IMR-90 (cell line): ENCODE data around the gene HUNK. TPM values are rescaled to one million over a fixed set of nuclear protein-coding genes. Genes with fewer than 3 reads are reported as not detected.

Experiments used
- ATAC-seq: fragments of 200-7000 bp; cut with Tn5 transposase; 2 replicates; pipeline ENCODE4 v1.9.1; 2020; ENCODE audit warnings: low read depth, mild to moderate bottlenecking, moderate library complexity
- BruUV-seq: library from RNA; stranded (reverse); fragments of 400-500 nt; replicated peaks from 2 replicates; lab custom pipeline; 2021; lab: Mats Ljungman, UMichigan
- CTCF ChIA-PET: fragments of 300-600 bp; formaldehyde crosslinking; extraction: SDS; loops from one replicate; lab custom pipeline; 2021; ENCODE audit warnings: antibody characterized with exemption; lab: Yijun Ruan, JAX
- POLR2A ChIA-PET: fragments of 300-600 bp; sonication (Branson Sonifier 250); formaldehyde crosslinking; loops from one replicate; lab custom pipeline; 2022; ENCODE audit warnings: antibody characterized with exemption; ENCODE audit not compliant: unreplicated experiment; lab: Charles Lee
- DNase-seq: peaks from one replicate; pipeline ENCODE4 v3.0.0; 2013
- H2AFZ ChIP-seq: replicated peaks from 2 replicates; pipeline ENCODE3; 2013; ENCODE audit warnings: low read length, mild to moderate bottlenecking; ENCODE audit not compliant: poor library complexity
- H2AK5ac ChIP-seq: 2 replicates; pipeline ENCODE4 v1.6.1; 2013; ENCODE audit warnings: low read depth, low read length, inconsistent platforms
- H2AK9ac ChIP-seq: replicated peaks from 2 replicates; pipeline ENCODE3; 2013; ENCODE audit warnings: mild to moderate bottlenecking, low read depth, low read length, moderate library complexity; ENCODE audit not compliant: poor library complexity
- H2BK120ac ChIP-seq: 2 replicates; pipeline ENCODE4 v1.6.1; 2013; ENCODE audit warnings: low read depth, low read length, inconsistent platforms
- H2BK15ac ChIP-seq: 3 replicates; pipeline ENCODE4 v1.6.1; 2013; ENCODE audit warnings: low read depth, low read length, inconsistent platforms
- H2BK20ac ChIP-seq: 2 replicates; pipeline ENCODE4 v1.6.1; 2013; ENCODE audit warnings: low read depth, mild to moderate bottlenecking, inconsistent platforms, low read length, moderate library complexity
- H2BK5ac ChIP-seq: 2 replicates; pipeline ENCODE4 v1.6.1; 2013; ENCODE audit warnings: mild to moderate bottlenecking, low read depth, low read length, inconsistent platforms; ENCODE audit not compliant: poor library complexity, severe bottlenecking
- H3K14ac ChIP-seq: replicated peaks from 2 replicates; pipeline ENCODE4 v1.6.1; 2013; ENCODE audit warnings: low read depth, low read length, inconsistent platforms
- H3K18ac ChIP-seq: 2 replicates; pipeline ENCODE4 v1.6.1; 2013; ENCODE audit warnings: low read depth, low read length, control low read depth
- H3K23ac ChIP-seq: 2 replicates; pipeline ENCODE4 v1.6.1; 2013; ENCODE audit warnings: low read depth, low read length, inconsistent platforms
- H3K27ac ChIP-seq: 2 replicates; pipeline ENCODE4 v1.5.1; 2013; ENCODE audit warnings: mild to moderate bottlenecking, control low read depth, low read length; ENCODE audit not compliant: insufficient read depth
- H3K27me3 ChIP-seq: 2 replicates; pipeline ENCODE4 v1.6.1; 2013; ENCODE audit warnings: low read length; ENCODE audit not compliant: control insufficient read depth, insufficient read depth
- H3K36me3 ChIP-seq: 2 replicates; pipeline ENCODE4 v1.6.1; 2013; ENCODE audit warnings: low read length, mixed read lengths; ENCODE audit not compliant: control insufficient read depth, insufficient read depth
- H3K4ac ChIP-seq: 2 replicates; pipeline ENCODE4 v1.6.1; 2013; ENCODE audit warnings: low read depth, low read length, inconsistent platforms
- H3K4me1 ChIP-seq: 2 replicates; pipeline ENCODE4 v1.6.1; 2013; ENCODE audit warnings: low read length, mixed read lengths; ENCODE audit not compliant: control insufficient read depth, insufficient read depth
- H3K4me2 ChIP-seq: 2 replicates; pipeline ENCODE4 v1.6.1; 2013; ENCODE audit warnings: low read depth, mild to moderate bottlenecking, control low read depth, low read length, moderate library complexity
- H3K4me3 ChIP-seq: 2 replicates; pipeline ENCODE4 v1.5.1; 2013; ENCODE audit warnings: low read depth, mild to moderate bottlenecking, control low read depth, low read length, moderate library complexity; ENCODE audit not compliant: insufficient read depth
- H3K56ac ChIP-seq: 2 replicates; pipeline ENCODE4 v1.6.1; 2013; ENCODE audit warnings: low read length, inconsistent platforms; ENCODE audit not compliant: insufficient read depth; ENCODE audit errors: extremely low read depth
- H3K79me1 ChIP-seq, 2 experiments: 2 replicates each; pipeline ENCODE4 v1.6.1; 2013; ENCODE audit warnings: low read length in 2 of 2, inconsistent platforms in 1 of 2, low read depth in 1 of 2
- H3K9ac ChIP-seq: 2 replicates; pipeline ENCODE4 v1.6.1; 2013; ENCODE audit warnings: low read depth, low read length, control low read depth
- H3K9me1 ChIP-seq: 2 replicates; pipeline ENCODE4 v1.6.1; 2013; ENCODE audit warnings: low read length, inconsistent platforms; ENCODE audit not compliant: insufficient read depth
- H3K9me3 ChIP-seq: 2 replicates; pipeline ENCODE4 v1.6.1; 2013; ENCODE audit warnings: low read length; ENCODE audit not compliant: control insufficient read depth, insufficient read depth
- H4K20me1 ChIP-seq: 2 replicates; pipeline ENCODE4 v1.6.1; 2013; ENCODE audit warnings: low read length, inconsistent platforms; ENCODE audit not compliant: insufficient read depth
- H4K5ac ChIP-seq: 2 replicates; pipeline ENCODE4 v1.6.1; 2013; ENCODE audit warnings: mild to moderate bottlenecking, low read depth, low read length, control low read depth
- H4K8ac ChIP-seq, 2 experiments: 2 replicates each; pipeline ENCODE4 v1.6.1; 2013; ENCODE audit warnings: low read depth in 2 of 2, low read length in 2 of 2, control low read depth in 1 of 2, inconsistent platforms in 1 of 2
- H4K91ac ChIP-seq: 2 replicates; pipeline ENCODE4 v1.6.1; 2013; ENCODE audit warnings: low read depth, low read length, inconsistent platforms; ENCODE audit not compliant: insufficient read depth
- BHLHE40 ChIP-seq: fragments of 150-350 bp; IDR thresholded peaks from 2 replicates; pipeline ENCODE4 v1.6.1; 2016; ENCODE audit warnings: mild to moderate bottlenecking, low read depth, low read length
- CEBPB ChIP-seq: IDR thresholded peaks from 2 replicates; pipeline ENCODE4 v1.6.1; 2012; ENCODE audit warnings: low read depth, low read length, improper control_type of control experiment
- CHD1 ChIP-seq: IDR thresholded peaks from 2 replicates; pipeline ENCODE4 v1.6.1; 2012; ENCODE audit warnings: low read depth, low read length, improper control_type of control experiment
- CTCF ChIP-seq: conservative IDR thresholded peaks from 2 replicates; pipeline ENCODE4 v1.5.1; 2012; ENCODE audit warnings: mild to moderate bottlenecking, low read depth, low read length, improper control_type of control experiment
- FOS ChIP-seq: fragments of 150-350 bp; IDR thresholded peaks from 2 replicates; pipeline ENCODE4 v1.6.1; 2016; ENCODE audit warnings: low read depth, low read length
- MAFK ChIP-seq: IDR thresholded peaks from 2 replicates; pipeline ENCODE4 v1.6.1; 2012; ENCODE audit warnings: low read depth, low read length, improper control_type of control experiment
- MAZ ChIP-seq: IDR thresholded peaks from 2 replicates; pipeline ENCODE4 v1.6.1; 2012; ENCODE audit warnings: low read depth, mild to moderate bottlenecking, low read length, improper control_type of control experiment, moderate library complexity, borderline replicate concordance
- MXI1 ChIP-seq: IDR thresholded peaks from 2 replicates; pipeline ENCODE4 v1.6.1; 2012; ENCODE audit warnings: low read depth, mild to moderate bottlenecking, low read length, moderate library complexity, borderline replicate concordance
- NFE2L2 ChIP-seq: fragments of 150-350 bp; IDR thresholded peaks from 2 replicates; pipeline ENCODE4 v1.6.1; 2016; ENCODE audit warnings: low read depth, mild to moderate bottlenecking, low read length
- POLR2A ChIP-seq: IDR thresholded peaks from 2 replicates; pipeline ENCODE4 v1.6.1; 2012; ENCODE audit warnings: mild to moderate bottlenecking, low read depth, low read length
- RAD21 ChIP-seq: IDR thresholded peaks from 2 replicates; pipeline ENCODE4 v1.6.1; 2012; ENCODE audit warnings: low read length, improper control_type of control experiment
- RCOR1 ChIP-seq: IDR thresholded peaks from 2 replicates; pipeline ENCODE4 v1.6.1; 2012; ENCODE audit warnings: mild to moderate bottlenecking, low read length, improper control_type of control experiment; ENCODE audit not compliant: insufficient replicate concordance
- RFX5 ChIP-seq: IDR thresholded peaks from 2 replicates; pipeline ENCODE4 v1.8.0; 2012; ENCODE audit warnings: low read depth, mild to moderate bottlenecking, low read length, moderate library complexity
- SMC3 ChIP-seq: fragments of 150-350 bp; IDR thresholded peaks from 2 replicates; pipeline ENCODE4 v1.6.1; 2016; ENCODE audit warnings: low read depth, mild to moderate bottlenecking, antibody characterized with exemption, low read length, moderate library complexity
- WGBS, 2 experiments: methylation state at CpG; one replicate each; pipeline versions ENCODE4 v1.1.5 to v1.1.7; 2013; ENCODE audit warnings: missing lambda C conversion rate in 2 of 2; ENCODE audit not compliant: insufficient read length in 1 of 2; ENCODE audit errors: extremely low coverage in 2 of 2; 5-methylcytosine and 5-hydroxymethylcytosine counted together
- dilution Hi-C: fragments of 300-500 bp; cut with HindIII; formaldehyde crosslinking; loops from one replicate; pipeline ENCODE4 v1.14.3; 2018; ENCODE audit warnings: low sequenced_read_pairs; ENCODE audit not compliant: unreplicated experiment
- in situ Hi-C: fragments of 300-500 bp; cut with MboI; formaldehyde crosslinking; loops from 3 replicates; pipeline ENCODE4 v1.14.3; 2019; ENCODE audit warnings: low sequenced_read_pairs, inconsistent platforms, mixed read lengths
- intact Hi-C: fragments of 100-400 bp; cut with micrococcal nuclease; formaldehyde crosslinking; loops from 2 replicates; pipeline ENCODE4 v1.10.0; 2022
- polyA plus RNA-seq, 3 experiments: library from polyadenylated mRNA; depleted of rRNA; stranded (reverse); fragments of >200 nt; gene quantifications; 2 replicates each; pipeline ENCODE4 v1.2.3, GENCODE V29; 2012; ENCODE audit warnings: low replicate concordance in 1 of 3
- total RNA-seq: library from RNA; depleted of rRNA; stranded (reverse); fragments of >200 nt; gene quantifications from 2 replicates; pipeline ENCODE4 v1.2.3, GENCODE V29; 2012
- TF ChIP-seq, protein P1 (sequence below): fragments of 150-350 bp; IDR thresholded peaks from 2 replicates; pipeline ENCODE4 v1.6.1; 2016; ENCODE audit warnings: low read depth, mild to moderate bottlenecking, low read length, moderate library complexity, borderline replicate concordance
- TF ChIP-seq, protein P2 (sequence below): fragments of 150-350 bp; IDR thresholded peaks from 2 replicates; pipeline ENCODE4 v1.6.1; 2017; ENCODE audit warnings: mild to moderate bottlenecking, antibody characterized with exemption, low read length, low read depth

The HUNK gene
- total and polyA plus RNA-seq, 2 of the 4 experiments (the other 2 are of a cell fraction), result 1.0 to 2.0 TPM

GRCh38 chr21:32046191-32046590 is 173.4 kb downstream of the HUNK start:
- no CpG with 5 or more reads among the region's 5 CpGs for whole genome bisulfite sequencing, 2 experiments
- Histone ChIP-seq H3K18ac (no peak overlapping the region), H3K79me1 (no peaks in the 10 kb centered on the region), H3K14ac (no peak overlapping the region), H4K8ac (no peak overlapping the region), H4K5ac (no peak overlapping the region), H3K27ac (no peak overlapping the region), H3K4me2 (no peak overlapping the region), H3K9ac (no peak overlapping the region), H2AFZ (no peak overlapping the region), H3K4ac (no peak overlapping the region), H3K9me1 (no peaks in the 10 kb centered on the region), H2AK5ac (no peak overlapping the region), H3K9me3 (peaks cover 4% of the 10 kb centered on the region; the same call in 1 of the 2 replicates), H2BK5ac (no peak overlapping the region), H3K4me1 (no peaks in the 10 kb centered on the region), H3K36me3 (no peaks in the 10 kb centered on the region), H4K20me1 (no peaks in the 10 kb centered on the region), H2BK20ac (no peak overlapping the region), H3K4me3 (no peak overlapping the region), H3K27me3 (peaks cover 2% of the 10 kb centered on the region; the same call in 1 of the 2 replicates), H2BK120ac (no peak overlapping the region), H3K56ac (no peak overlapping the region), H3K23ac (no peak overlapping the region), H2AK9ac (no peak overlapping the region), H4K91ac (no peak overlapping the region), H2BK15ac (no peak overlapping the region)
- ATAC-seq (no peak), DNase-seq (no peak)
- no TSS peak for BruUV-seq
- in situ Hi-C loops, result no loop called here
- dilution Hi-C loops, result no loop called here
- intact Hi-C loops, result no loop called here
- CTCF ChIA-PET, result no interaction called here
- TF ChIP-seq CTCF, result no peak
- TF ChIP-seq CHD1, result no peak
- no peak for TF ChIP-seq MAZ
- TF ChIP-seq, protein P1, sequence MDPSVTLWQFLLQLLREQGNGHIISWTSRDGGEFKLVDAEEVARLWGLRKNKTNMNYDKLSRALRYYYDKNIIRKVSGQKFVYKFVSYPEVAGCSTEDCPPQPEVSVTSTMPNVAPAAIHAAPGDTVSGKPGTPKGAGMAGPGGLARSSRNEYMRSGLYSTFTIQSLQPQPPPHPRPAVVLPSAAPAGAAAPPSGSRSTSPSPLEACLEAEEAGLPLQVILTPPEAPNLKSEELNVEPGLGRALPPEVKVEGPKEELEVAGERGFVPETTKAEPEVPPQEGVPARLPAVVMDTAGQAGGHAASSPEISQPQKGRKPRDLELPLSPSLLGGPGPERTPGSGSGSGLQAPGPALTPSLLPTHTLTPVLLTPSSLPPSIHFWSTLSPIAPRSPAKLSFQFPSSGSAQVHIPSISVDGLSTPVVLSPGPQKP, result no peak
- no peak for TF ChIP-seq POLR2A
- no peak for TF ChIP-seq SMC3
- TF ChIP-seq MXI1, result no peak
- no peak for TF ChIP-seq NFE2L2
- no peak for TF ChIP-seq CEBPB
- TF ChIP-seq RCOR1, result no peak
- no peak for TF ChIP-seq FOS
- TF ChIP-seq MAFK, result no peak
- no peak for TF ChIP-seq BHLHE40
- TF ChIP-seq, protein P2, sequence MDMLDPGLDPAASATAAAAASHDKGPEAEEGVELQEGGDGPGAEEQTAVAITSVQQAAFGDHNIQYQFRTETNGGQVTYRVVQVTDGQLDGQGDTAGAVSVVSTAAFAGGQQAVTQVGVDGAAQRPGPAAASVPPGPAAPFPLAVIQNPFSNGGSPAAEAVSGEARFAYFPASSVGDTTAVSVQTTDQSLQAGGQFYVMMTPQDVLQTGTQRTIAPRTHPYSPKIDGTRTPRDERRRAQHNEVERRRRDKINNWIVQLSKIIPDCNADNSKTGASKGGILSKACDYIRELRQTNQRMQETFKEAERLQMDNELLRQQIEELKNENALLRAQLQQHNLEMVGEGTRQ, result no peak
- no peak for TF ChIP-seq RAD21
- no peak for TF ChIP-seq RFX5
- POLR2A ChIA-PET, result no interaction called here
